GM21528 (cell line): ENCODE data around the gene LRTM2.

Source experiments
- ATAC-seq: cut with Tn5 transposase; IDR thresholded peaks from one replicate; pipeline ENCODE4 v1.9.1; 2021; ENCODE audit warnings: mild to moderate bottlenecking, moderate library complexity; ENCODE audit not compliant: unreplicated experiment, low FRiP score

LRTM2 gene

GRCh38 chr12:1820191-1820895 is at the start of gene LRTM2:
Gene LRTM2, plus strand, starts transcription at chr12:1820565. Its CDS starts 7,584 bp downstream, at chr12:1828149.
- ATAC-seq = no peak

GRCh38 chr12:1773937-1774655 is 46.3 kb upstream of the LRTM2 start:
- ATAC-seq = no peak

DNA sequence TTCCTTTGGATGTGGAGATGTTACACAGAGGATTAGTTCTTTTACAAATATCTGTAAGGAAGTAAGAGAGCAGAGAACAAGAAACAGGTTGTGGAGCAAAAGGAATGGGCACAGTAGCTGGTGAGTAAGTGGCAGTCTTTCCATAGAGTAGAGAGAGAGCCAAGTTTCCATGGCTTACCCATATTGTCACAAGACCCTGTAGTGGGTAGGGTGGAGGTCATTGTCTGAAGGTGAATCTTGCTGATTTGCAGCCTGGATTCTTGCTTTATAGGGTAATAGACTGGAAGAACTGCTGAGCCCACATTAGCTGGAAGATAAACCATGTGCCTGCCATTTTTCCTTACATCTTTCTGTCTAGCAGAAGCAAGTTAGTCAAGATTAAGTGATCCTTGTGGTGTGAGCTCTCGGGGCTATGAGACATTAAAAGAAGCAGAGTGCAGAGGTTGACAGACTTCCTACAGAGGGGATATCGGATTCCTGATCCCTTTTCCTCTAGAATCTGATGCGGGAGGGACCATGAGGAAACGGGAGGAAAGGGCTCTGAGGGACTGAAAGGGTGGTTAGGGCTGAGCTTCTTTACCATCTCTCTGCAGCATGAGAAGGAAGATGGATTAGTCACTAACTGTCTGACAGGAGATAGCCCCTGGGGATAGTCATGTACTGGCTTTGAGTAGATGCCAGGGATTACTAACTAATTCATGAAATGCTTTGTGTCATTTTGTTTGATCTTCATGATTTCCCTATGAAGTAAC is 44.0 kb upstream of the LRTM2 start:
- no peak for ATAC-seq

DNA sequence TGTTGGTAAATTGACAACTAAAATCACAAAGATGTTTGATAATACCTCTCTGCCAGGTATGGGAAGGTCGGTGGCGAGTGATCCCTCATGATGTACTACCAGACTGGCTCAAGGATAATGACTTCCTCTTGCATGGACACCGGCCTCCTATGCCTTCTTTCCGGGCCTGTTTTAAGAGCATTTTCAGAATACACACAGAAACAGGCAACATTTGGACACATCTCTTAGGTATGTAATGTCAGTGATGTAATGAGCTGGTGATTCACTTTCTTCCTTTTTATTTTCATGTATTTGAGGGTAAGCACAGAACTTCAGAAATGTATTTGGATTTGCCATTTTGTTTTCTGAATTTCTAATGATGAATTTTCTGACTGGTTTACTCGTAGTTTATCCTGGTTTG is 42.6 kb upstream of the LRTM2 start:
- ATAC-seq = no peak

GRCh38 chr12:1778911-1779310 is 41.5 kb upstream of the LRTM2 start:
- ATAC-seq = no peak

DNA sequence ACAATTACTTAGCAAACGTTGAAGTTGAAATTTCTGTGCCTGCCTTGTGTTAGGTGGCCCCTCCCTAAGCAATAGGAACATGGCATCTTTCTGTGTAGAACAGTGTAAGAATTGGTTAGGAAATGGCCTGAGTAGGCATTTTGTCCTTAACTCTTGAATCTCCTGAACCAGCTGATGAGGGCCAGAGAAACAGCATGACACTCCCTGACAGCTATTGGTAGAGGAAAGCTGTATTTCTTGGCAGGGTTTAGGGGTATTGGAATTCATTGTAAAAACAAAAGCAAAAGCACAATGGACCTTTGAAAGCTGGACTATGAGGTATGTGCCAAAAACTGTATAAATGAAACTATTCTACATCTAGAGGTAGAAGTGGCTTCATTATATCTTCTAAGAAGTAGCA is 40.6 kb upstream of the LRTM2 start:
- no peak for ATAC-seq

GRCh38 chr12:1781772-1782171 is 38.6 kb upstream of the LRTM2 start:
- no peak for ATAC-seq

GRCh38 chr12:1782215-1782614 is 38.1 kb upstream of the LRTM2 start:
- no peak for ATAC-seq

DNA sequence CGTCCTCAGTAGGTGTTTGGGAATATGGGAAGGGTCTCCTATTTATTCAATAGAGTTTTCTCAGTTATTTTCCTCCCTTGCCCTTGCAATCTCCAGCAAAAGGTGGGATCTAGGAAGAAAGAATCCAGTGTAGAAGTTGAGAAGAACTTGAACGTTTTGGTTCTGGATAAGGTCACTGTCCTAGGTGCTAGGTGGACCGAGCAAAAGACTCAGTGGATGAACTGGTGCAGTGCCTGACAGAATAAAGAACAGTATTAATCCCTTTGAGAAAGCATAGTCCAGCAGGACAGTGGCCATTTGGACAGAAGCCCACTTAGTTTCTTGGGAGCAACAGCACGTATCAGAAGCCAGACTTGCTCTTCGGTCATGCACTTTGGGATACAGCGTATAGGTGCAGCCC is 32.7 kb upstream of the LRTM2 start:
- ATAC-seq = no peak

DNA sequence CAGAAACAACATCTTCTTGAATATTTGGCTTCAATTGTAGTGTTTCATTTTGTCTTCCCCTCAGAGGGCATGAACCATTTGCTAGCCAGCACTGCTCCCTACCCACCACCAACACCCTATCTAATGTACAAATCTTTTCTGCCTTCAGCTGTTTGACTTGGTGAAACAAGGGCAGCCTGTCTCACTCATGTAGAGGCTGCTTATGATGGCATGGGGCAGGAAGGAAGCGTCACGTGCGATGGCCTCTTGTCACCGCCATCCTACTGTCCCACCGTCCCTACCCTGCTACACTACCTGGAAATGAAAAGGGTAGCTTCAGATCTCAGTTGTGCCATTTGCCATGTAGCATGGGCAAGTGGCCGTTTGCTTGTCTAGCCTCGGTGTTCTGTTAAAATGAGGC is 29.9 kb upstream of the LRTM2 start:
- ATAC-seq = no peak

- ATAC-seq = no peak
Measured at GRCh38 chr12:1791104-1791841, 29.1 kb upstream of the LRTM2 start.

DNA sequence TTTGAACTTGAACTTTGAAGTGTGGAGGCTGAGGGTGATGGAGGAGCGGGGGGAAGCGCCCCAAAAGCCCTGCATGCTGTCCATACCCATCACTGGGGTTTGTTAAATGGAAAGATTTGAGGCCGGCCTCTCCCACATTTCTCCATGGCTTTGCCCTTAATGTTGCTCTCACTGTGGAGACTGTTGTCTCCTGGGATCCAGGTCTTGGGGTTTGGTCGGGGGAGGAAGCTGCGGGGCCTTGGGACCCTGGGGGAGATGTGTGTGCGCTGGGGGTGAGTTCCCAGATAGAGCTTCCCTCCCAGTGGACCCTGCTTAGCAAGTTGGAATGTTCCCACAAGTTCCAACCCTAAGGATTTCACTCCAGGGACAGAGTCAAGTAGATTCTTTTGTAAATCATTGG is 28.0 kb upstream of the LRTM2 start:
- ATAC-seq = no peak

DNA sequence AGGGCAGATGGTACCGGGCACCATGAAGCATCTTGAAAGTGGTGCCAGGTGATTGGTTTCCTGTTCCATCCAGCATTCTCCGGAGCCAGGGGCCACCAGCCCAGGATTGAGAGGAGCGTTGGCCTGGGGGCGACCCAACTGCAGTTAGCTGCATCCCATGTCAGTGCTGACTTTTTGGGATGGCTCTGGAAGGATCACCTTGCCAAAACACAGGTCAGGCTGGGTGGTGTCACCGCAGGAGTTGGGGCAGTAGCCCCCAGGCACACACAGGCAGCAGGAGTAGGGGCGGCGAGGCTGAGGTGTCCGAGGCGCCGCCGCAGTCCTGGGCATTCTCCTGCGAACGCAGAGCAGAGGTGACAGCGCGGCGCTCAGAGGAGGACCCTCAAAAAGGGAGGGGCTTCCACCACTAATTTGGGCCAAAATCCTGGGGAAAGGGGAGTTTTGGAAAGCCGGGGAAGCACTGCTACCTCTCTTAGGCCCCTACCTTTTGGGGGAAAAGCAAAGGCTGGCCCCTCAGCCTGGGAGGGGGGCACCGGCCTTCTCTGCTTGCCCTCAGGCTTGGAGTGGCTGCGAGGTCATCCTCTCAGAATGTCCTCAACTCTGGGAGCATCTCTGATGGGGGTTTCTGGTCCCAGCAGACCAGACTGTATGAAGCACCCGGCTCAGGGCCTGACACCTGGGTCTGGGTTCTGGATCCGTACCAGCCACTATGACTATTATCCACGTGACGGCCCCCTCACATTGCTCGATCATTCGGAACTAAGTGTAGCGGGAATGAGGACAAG is 26.7 kb upstream of the LRTM2 start:
- ATAC-seq = no peak

GRCh38 chr12:1794440-1795090 is 25.8 kb upstream of the LRTM2 start:
- no peak for ATAC-seq

GRCh38 chr12:1795221-1795784 is 25.1 kb upstream of the LRTM2 start:
- no peak for ATAC-seq

DNA sequence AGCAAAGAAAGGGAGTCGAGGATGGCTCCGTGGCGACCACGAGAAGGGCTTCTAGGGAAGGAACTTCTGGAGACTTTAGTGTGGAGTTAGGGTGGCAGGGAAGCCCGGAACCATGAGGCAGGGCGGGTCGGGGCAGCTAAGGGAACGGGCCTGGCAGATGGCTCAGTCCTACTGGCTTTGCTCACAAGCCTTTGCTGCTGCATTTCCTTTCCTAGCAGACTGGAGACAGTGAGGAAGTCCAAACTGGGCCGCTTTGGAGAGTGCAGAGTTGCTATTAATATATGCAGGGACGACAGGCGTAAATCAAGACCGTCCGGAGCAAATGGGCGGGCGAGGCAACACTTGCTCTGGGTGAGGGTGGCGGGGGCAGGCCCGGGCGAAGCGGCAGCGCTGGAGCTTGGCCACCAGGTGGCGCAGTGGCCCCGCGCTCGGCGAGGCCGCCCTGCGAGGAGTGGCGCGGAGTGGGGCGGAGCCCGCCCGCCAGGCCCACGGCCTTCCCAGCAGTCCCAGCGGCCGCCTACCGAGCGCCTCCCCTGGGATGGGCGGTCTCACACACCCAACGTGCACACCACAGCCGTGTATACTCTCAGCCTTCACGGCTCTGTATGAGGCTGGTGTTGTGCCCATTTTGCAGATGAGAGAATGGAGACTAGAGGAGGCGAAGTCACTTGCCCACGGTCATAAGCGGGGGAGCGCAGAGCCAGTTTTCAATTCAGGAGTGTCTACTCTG is 24.4 kb upstream of the LRTM2 start:
- peak; percentile 86 for ATAC-seq

DNA sequence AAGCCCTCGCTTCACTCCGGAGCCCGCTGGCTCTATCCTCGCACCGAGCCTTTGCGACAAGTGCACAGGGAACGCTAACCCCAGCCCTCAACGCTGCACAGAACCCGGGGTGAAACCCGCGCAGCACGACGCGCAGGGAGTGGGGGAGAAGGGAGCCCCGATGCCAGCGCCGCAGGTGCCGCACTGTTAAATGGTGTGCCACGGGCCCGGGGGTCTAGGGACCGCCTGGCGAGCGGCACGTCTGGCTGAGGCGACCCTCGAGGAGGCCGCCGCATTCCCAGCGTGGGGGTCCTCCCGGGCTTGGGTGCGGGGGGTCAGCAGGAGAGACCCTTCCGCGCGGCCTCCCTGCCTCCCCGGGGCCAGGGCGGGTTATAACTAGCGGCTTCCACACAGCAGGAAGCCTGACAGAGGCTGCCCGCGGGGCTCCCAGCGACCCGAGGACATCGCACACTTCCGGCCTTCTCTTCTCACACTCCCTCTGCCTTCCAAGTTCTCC is 23.8 kb upstream of the LRTM2 start:
- ATAC-seq = peak; percentile 34
